Hematopoietic multipotent progenitor cell treated with erythropoietin and hydrocortisone succinate and interleukin-3 and kit ligand, for 17 days (in vitro differentiated cells): ENCODE data around the gene SLC13A4.
A peak's percentile ranks its signal among the peaks of the same experiment; 100 is the strongest.
"Not testable (repeated sequence)": the region's sequence is repeated elsewhere in the genome, so short reads cannot be mapped to it uniquely, and the experiment has no call there.

Source experiments
- DNase-seq: peaks from one replicate; pipeline ENCODE4 v3.0.0-alpha.2; 2015; ENCODE audit warnings: low spot score

SLC13A4 gene

GRCh38 chr7:135692606-135693005, 35.4 kb downstream of the SLC13A4 start:
- DNase-seq, result not testable (repeated sequence)

DNA sequence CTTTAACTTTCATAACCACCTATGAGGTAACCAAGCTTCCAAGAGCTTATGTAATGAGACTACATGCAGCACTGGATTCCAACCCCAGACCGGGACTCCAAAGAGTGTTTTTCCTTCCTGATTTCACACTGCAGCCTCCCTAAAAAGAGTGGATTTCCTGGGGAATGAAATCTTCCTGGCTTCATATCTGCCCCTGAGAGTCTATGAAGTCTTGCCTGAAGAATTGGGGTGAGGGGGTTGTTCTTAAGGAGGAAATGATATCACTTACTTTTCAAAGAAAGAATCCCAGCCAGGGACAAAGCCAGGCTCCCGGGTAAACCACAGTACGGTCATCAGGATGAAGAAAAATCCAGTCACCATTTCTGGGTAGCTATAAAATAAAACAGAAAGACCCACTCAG, 35.9 kb downstream of the SLC13A4 start:
- DNase-seq, result no peak

- no peak for DNase-seq
Measured at GRCh38 chr7:135690566-135690965, 37.4 kb downstream of the SLC13A4 start.

DNA sequence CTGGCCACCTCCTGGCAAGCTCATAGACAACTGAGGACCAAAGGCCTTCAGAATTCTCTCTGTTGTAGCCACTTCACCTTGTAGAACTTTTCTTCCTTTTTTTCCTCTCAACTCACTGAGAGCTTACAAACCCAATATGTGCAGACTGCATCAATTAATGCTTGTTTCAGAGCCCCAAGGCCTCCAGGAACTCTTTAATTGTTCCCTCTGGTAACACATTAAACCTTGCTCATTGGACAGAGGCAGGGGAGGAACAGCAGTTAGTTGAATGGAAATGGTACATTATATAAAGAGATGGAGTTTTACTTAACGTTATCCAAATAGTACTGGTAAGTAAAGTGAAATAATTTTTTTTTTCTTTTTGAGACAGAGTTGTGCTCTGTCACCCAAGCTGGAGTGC, 40.5 kb downstream of the SLC13A4 start:
- DNase-seq, result no peak

DNA sequence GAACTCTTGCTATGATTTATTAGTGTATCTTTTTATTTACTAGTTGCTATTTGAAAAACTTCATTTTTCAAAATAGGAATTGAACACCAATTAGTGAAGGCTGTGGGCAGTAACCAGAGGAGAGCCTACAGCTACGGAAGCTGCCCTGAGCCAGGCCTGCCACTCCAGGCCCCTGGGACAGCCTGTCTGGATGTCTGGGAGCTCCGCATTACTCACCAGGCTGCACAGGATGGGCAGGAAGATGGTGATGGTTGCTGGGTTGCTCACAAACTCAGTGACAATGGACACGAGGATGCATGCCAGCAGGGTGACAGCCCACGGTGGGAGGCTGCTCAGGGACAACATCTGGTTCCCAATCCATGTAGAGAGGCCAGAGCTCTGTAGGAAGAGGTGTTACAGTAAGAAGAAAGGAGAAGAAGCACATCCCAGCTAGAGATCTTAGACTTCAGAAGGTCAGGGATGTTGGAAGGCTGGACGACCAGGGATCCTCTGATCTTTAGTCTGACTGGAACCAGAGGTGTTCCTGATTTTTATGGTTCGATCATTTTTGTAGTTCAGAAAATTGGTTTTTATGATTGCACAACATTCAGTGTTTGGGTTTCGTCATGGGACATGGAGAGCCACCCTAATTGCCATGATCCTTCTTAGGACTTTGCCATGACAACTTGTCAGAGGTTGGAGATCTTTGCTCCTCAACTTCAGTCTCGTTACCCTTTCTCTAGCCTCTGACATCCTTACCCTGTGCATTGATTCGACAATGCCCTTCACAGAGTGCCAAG, 42.5 kb downstream of the SLC13A4 start:
- no peak for DNase-seq

DNA sequence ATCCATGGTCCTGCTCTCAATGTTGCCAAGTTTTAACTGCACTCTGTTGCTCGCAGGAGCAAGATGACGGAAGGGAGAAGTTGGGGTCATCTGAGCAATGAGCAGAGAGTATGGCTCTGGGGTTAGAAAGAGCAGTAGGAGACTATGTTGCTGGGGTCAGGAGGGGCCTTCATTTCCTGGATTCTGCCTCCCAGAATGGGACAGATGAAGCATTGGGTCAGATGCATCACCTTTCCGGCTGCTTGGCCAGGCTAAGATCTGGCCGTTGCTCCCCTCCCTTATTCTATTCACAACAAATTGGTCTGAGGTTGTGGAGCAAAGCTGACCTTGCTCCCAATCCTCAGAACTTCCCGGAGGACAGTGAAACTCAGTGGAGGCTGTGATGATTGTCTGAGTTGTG, 43.3 kb downstream of the SLC13A4 start:
- DNase-seq, result no peak

- DNase-seq, result no peak
Measured at GRCh38 chr7:135684136-135684535, 43.9 kb downstream of the SLC13A4 start.

DNA sequence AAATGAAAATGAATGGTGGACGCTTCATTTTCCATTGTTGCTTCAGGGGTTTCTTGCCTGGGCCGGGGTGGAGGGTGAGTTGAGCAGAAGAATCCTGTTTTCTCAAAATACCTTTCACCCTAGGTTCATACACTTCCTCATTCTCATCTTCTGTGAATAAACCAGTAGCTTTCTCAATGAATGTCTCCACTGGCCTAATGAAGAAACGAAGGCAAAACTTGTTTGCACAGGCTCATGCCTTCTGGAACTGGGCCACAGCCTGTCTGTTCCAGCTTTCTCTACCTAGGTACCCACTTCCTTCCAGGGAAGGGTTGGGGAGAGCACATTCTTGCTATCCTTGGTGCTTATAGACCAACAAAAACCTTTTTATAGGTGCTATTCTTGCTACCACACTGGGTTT, 44.4 kb downstream of the SLC13A4 start:
- no peak for DNase-seq

DNA sequence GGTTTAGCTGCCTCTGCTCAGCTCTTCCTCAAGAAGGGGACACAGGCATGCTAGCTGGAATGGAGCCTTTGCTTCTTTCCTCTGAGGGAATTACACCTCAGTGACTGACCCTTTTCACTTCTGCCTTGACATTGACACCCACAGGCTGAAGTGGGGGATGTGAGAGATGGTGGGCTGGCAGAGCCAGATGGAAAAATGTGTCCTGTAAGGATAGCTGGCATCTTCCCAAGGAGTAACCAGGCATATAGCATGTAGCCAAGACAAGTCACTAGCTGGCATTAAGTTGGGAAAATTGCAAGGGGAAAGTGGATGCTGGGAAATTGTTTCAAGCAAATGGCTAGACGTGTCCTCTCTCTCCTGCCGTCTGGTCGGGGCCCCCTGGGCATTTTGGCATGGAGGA, 45.8 kb downstream of the SLC13A4 start:
- DNase-seq, result no peak

- DNase-seq, result peak; percentile 26
Measured at GRCh38 chr7:135681762-135682161, 46.2 kb downstream of the SLC13A4 start.

DNA sequence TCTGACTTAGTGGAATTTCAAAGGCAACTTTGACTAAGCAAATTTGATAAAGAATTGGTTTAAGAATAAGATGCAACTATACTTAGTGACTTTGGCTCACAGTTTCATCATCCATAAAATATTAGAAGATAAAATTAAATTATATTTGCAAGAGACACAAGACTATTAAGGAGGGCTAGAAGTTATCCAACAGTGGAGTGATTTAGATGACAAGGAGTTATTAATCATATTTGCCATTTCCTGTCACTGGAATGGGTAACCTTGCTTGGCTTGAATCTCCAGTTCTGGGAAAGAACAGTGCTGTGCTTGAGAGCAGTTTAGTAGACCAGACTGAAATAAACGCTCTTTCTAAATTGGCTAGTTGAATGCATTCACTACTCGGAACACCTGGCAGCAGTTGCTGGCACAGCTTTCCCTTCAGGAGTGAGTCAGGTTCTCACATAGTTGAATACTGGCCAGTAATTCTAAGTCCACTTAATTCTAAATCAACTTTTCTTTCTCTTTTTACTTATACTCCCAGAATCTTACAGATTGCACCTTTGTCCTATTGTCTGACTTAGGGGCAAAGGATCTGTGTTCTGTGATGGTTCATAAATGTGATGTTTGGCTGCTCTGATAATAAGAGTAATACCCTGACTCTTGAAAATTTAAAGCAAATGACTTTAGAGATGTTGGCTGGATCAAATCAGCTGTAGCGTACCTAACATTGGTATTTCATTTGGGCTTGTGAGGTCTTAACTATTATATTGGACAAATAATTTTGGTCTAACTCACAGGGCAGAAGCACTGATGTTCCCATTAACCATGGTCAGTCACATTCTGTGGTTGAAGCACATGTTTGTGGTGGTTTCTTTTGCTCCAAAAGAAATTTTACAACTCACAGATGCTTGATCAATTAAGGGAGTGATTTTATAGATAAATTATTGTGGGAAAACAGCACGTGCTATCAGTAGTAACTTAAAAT, 49.1 kb downstream of the SLC13A4 start:
- DNase-seq, result no peak

GRCh38 chr7:135673360-135673706, 54.7 kb downstream of the SLC13A4 start:
- peak; percentile 39 for DNase-seq

DNA sequence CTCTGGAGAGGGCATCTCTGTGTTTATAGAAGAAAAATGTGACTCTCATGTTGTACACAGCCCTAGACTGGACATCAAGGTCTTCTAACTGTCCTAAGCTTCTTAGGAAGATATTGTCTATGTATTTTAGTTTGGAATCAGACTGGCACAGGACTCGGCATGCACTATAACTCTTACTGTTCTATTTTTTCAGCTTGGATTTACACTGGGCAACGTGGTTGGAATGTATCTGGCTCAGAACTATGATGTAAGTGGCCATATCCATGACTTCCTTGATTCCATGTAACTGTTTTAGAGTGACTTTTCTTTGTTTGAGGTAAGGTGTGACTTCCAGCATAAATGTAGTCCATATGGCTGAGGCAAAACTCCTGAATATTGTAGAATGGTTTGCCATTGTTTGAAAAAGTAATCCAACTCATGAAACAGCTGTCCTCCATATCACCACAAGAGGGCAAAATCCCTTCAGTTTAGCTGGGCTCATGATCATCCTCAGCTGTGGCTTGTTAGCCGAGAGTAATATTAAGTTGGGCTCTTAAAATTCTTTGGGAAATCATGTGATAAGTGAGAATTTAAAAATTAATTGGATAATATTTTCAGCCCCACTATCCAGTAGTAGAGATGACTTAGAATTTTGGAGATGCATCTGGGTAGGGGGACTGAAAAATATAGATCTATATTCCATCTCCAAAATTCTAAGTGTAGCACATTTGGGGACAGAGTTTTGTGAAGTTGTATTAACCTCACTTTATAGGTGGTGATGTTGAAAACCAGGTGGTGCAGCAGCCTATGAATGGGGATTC, 55.2 kb downstream of the SLC13A4 start:
- peak; percentile 84 for DNase-seq

GRCh38 chr7:135670179-135670578, 57.8 kb downstream of the SLC13A4 start:
- peak; percentile 55 for DNase-seq

DNA sequence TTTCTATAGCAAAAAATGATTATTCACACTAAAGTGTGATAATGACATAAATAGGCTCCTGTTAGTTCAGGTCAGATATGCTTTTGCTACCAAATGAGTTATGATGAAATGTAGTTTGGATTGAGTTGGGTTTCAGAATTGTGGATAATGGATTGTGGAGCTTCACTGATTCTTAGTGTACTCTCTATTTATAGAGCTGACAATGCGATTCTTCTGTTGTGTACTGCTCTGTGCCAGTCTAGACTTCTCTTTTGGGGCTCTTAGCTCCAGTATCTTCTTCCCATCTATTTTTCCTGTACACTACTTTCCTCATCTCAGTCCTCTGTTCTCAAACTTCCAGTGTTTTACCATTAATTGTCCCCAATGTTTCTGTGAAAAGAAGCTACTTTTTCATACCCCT, 58.2 kb downstream of the SLC13A4 start:
- peak; percentile 46 for DNase-seq

GRCh38 chr7:135668852-135669395, 59.1 kb downstream of the SLC13A4 start:
- peak; percentile 83 for DNase-seq

- DNase-seq, result peak; percentile 54
Measured at GRCh38 chr7:135667626-135668025, 60.4 kb downstream of the SLC13A4 start.

GRCh38 chr7:135666846-135667245, 61.1 kb downstream of the SLC13A4 start:
- peak; percentile 44 for DNase-seq

GRCh38 chr7:135666156-135666555, 61.8 kb downstream of the SLC13A4 start:
- DNase-seq, result peak; percentile 23

DNA sequence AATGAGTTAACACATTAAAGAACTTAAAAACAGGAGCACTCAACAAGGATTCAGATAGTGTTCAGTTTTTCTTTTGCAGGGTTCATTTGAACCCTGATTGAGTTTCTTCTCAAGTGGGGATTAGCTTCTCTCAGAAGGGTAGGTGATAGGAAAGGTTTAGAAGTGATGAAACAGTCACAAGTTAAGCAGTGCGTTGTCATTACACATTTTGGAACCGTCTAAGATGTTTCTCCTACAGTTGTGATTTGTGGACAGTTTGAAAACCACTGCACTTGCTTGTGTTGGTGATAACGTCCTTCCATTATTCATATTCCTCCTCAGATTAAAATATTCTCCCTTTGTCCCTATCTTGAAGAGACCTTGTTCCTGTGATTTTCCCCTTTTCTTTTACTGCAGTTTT, 62.9 kb downstream of the SLC13A4 start:
- DNase-seq, result peak; percentile 74

GRCh38 chr7:135664046-135664589, 63.9 kb downstream of the SLC13A4 start:
- peak; percentile 85 for DNase-seq
